ENCODE results near the gene MDH2.
"Not testable (repeated sequence)": the region's sequence is repeated elsewhere in the genome, so short reads cannot be mapped to it uniquely, and the experiment has no call there.

The MDH2 gene

GRCh38 chr7:76114742-76115141 is 66.8 kb downstream of the MDH2 start:
- ATAC-seq = not testable (repeated sequence)
